Neural progenitor cell (in vitro differentiated cells): ENCODE results near the gene ADAM8.

Experiments
- EZH2phosphoT487 ChIP-seq: fragments of 200-600 bp; sonication (generic); IDR thresholded peaks from 2 replicates; pipeline ENCODE4 v1.6.1; 2017; ENCODE audit warnings: antibody characterized with exemption
- TF ChIP-seq, protein P1 (sequence below): fragments of 200-600 bp; sonication (generic); IDR thresholded peaks from 2 replicates; pipeline ENCODE4 v1.5.1; 2017; ENCODE audit warnings: antibody characterized with exemption, mild to moderate bottlenecking

- TF ChIP-seq, protein P1, sequence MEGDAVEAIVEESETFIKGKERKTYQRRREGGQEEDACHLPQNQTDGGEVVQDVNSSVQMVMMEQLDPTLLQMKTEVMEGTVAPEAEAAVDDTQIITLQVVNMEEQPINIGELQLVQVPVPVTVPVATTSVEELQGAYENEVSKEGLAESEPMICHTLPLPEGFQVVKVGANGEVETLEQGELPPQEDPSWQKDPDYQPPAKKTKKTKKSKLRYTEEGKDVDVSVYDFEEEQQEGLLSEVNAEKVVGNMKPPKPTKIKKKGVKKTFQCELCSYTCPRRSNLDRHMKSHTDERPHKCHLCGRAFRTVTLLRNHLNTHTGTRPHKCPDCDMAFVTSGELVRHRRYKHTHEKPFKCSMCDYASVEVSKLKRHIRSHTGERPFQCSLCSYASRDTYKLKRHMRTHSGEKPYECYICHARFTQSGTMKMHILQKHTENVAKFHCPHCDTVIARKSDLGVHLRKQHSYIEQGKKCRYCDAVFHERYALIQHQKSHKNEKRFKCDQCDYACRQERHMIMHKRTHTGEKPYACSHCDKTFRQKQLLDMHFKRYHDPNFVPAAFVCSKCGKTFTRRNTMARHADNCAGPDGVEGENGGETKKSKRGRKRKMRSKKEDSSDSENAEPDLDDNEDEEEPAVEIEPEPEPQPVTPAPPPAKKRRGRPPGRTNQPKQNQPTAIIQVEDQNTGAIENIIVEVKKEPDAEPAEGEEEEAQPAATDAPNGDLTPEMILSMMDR, result no peak
- TF ChIP-seq EZH2phosphoT487, result no peak
Measured at GRCh38 chr10:133324857-133325260, 48.2 kb upstream of the ADAM8 start.
